WTC11 (cell line): ENCODE measurements around the gene GREB1. TPM values are rescaled to one million over a fixed set of nuclear protein-coding genes. Genes with fewer than 3 reads are reported as not detected.

Source experiments
- ATAC-seq: fragments of 200-7000 bp; cut with Tn5 transposase; 2 replicates; pipeline ENCODE4 v1.10.0; 2021; ENCODE audit warnings: mild to moderate bottlenecking, moderate library complexity
- CTCF ChIA-PET: fragments of 300-600 bp; sonication (Branson Sonifier 250); formaldehyde crosslinking; loops from one replicate; lab custom pipeline; 2021; ENCODE audit warnings: antibody characterized with exemption; lab: Charles Lee
- POLR2A ChIA-PET: fragments of 350-600 bp; sonication (Branson Sonifier 250); formaldehyde crosslinking; loops from one replicate; lab custom pipeline; 2021; ENCODE audit warnings: antibody characterized with exemption; lab: Charles Lee
- DNase-seq: peaks from one replicate; pipeline ENCODE4 v3.0.0; 2021; ENCODE audit warnings: low spot score
- H3K27ac Mint-ChIP-seq: 2 replicates; pipeline ENCODE4 v1.8.0; 2021; ENCODE audit warnings: mixed read lengths
- H3K27me3 Mint-ChIP-seq: 2 replicates; pipeline ENCODE4 v1.8.0; 2021; ENCODE audit warnings: low read depth, mild to moderate bottlenecking, moderate library complexity, mixed read lengths
- H3K36me3 Mint-ChIP-seq: 2 replicates; pipeline ENCODE4 v1.8.0; 2021; ENCODE audit warnings: mixed read lengths
- H3K4me1 Mint-ChIP-seq: 2 replicates; pipeline ENCODE4 v1.8.0; 2022; ENCODE audit warnings: mixed read lengths
- H3K4me3 Mint-ChIP-seq: 2 replicates; pipeline ENCODE4 v1.8.0; 2021; ENCODE audit warnings: mild to moderate bottlenecking, moderate library complexity, mixed read lengths
- H3K9me3 Mint-ChIP-seq: 2 replicates; pipeline ENCODE4 v1.8.0; 2021; ENCODE audit warnings: mixed read lengths
- CBFB ChIP-seq: sonication (generic); formaldehyde crosslinking; IDR thresholded peaks from 2 replicates; pipeline ENCODE4 v1.8.1; 2022; ENCODE audit warnings: mild to moderate bottlenecking, low read depth, missing genetic modification reagents
- ESRRA ChIP-seq: sonication (generic); formaldehyde crosslinking; IDR thresholded peaks from 2 replicates; pipeline ENCODE4 v1.8.1; 2022; ENCODE audit warnings: mild to moderate bottlenecking, missing genetic modification reagents, borderline replicate concordance
- FOXK1 ChIP-seq: sonication (generic); formaldehyde crosslinking; IDR thresholded peaks from 2 replicates; pipeline ENCODE4 v1.8.0; 2022; ENCODE audit warnings: mild to moderate bottlenecking, moderate library complexity, missing genetic modification reagents
- JAZF1 ChIP-seq: fragments of 250-450 bp; sonication (Bioruptor Pico); IDR thresholded peaks from 2 replicates; pipeline ENCODE4 v1.9.0; 2021; ENCODE audit warnings: moderate library complexity, mild to moderate bottlenecking, inconsistent platforms
- MXD4 ChIP-seq: fragments of 250-450 bp; sonication (Bioruptor Pico); IDR thresholded peaks from 2 replicates; pipeline ENCODE4 v1.8.0; 2021; ENCODE audit warnings: mild to moderate bottlenecking, moderate library complexity, borderline replicate concordance
- NFATC4 ChIP-seq: fragments of 250-450 bp; sonication (Bioruptor Pico); IDR thresholded peaks from 2 replicates; pipeline ENCODE4 v1.9.0; 2021; ENCODE audit warnings: mild to moderate bottlenecking
- ZNF138 ChIP-seq: sonication (generic); formaldehyde crosslinking; conservative IDR thresholded peaks from 2 replicates; pipeline ENCODE4 v1.8.1; 2022; ENCODE audit warnings: mild to moderate bottlenecking, moderate library complexity, missing genetic modification reagents
- ZNF317 ChIP-seq: sonication (generic); formaldehyde crosslinking; IDR thresholded peaks from 2 replicates; pipeline ENCODE4 v1.8.1; 2023; ENCODE audit warnings: low read depth, mild to moderate bottlenecking, moderate library complexity, missing genetic modification reagents, borderline replicate concordance
- total RNA-seq: library from RNA; stranded (reverse); gene quantifications from 3 replicates; pipeline ENCODE4 v1.2.3, GENCODE V29; 2021
- TF ChIP-seq, protein P1 (sequence below): sonication (generic); formaldehyde crosslinking; IDR thresholded peaks from 2 replicates; pipeline ENCODE4 v1.8.0; 2022; ENCODE audit warnings: mild to moderate bottlenecking, missing genetic modification reagents
- TF ChIP-seq, protein P2 (sequence below): sonication (generic); formaldehyde crosslinking; IDR thresholded peaks from 2 replicates; pipeline ENCODE4 v1.8.0; 2022; ENCODE audit warnings: mild to moderate bottlenecking, missing genetic modification reagents
- TF ChIP-seq, protein P3 (sequence below): sonication (generic); formaldehyde crosslinking; IDR thresholded peaks from 2 replicates; pipeline ENCODE4 v1.8.1; 2022; ENCODE audit warnings: missing genetic modification reagents, borderline replicate concordance
- TF ChIP-seq, protein P4 (sequence below): fragments of 200-600 bp; IDR thresholded peaks from 2 replicates; pipeline ENCODE4 v1.8.0; 2022; ENCODE audit warnings: antibody characterized with exemption
- TF ChIP-seq, protein P5 (sequence below): sonication (generic); formaldehyde crosslinking; IDR thresholded peaks from 2 replicates; pipeline ENCODE4 v1.8.1; 2022; ENCODE audit warnings: low read depth, mild to moderate bottlenecking, moderate library complexity, missing genetic modification reagents, borderline replicate concordance
- TF ChIP-seq, protein P6 (sequence below): sonication (generic); formaldehyde crosslinking; IDR thresholded peaks from 2 replicates; pipeline ENCODE4 v1.8.0; 2023; ENCODE audit warnings: missing genetic modification reagents

GREB1 gene
- total RNA-seq, 1 experiment from 2014 or later, result 35.7 TPM

DNA sequence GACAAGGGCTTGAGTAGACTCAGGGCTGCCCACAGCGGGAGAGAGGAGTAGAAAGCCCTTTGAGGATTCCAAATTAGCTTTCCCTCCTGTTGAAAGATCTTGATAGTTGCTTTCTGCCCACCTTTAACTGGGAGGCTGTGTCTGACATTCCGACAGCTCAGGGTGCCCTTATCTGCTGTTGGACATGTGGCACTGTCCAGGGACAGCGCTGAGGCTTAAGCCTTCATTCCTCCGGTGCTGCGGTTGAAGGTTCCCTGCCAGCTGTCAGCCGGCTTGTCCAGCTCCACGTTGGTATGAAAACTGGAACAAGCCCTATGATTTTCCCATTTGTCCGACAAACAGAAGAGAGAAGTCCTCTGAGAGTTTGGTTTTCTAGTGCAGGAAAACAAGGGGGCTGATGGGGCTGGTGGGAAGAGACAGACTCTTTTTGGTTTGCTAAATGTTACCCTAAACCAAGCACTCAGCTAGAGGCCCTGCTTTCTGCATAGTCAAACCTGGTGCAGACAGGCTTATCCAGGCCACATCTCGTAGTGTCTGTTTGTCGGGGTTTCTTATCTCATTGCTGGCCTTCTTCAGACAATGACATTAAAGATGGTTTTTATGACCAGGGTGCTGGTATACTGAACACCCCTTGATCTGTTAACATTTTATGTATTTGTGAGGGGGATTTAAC lies 24.5 kb downstream of the GREB1 start:
- H3K4me3 Mint-ChIP-seq, result no peak overlapping the region
- no peak for ATAC-seq
- DNase-seq, result no peak
- no peak overlapping the region for H3K27ac Mint-ChIP-seq
- no peaks in the 10 kb centered on the region for H3K27me3 Mint-ChIP-seq
- TF ChIP-seq JAZF1 (CRISPR knock-in tag), result no peak
- POLR2A ChIA-PET, result no interaction called here
- 0 out of 2 replicates have a peak, but pooled peaks cover 4% of the 10 kb centered on the region for H3K36me3 Mint-ChIP-seq
- CTCF ChIA-PET, result interaction anchor here (0.5 to 3.9 kb wide), 6 partner anchors 11 to 417 kb away, joined by 3 to 35 read pairs (median 4); partner anchors contain the start of gene GREB1
- no peaks in the 10 kb centered on the region for H3K9me3 Mint-ChIP-seq
- peaks cover 57% of the 10 kb centered on the region for H3K4me1 Mint-ChIP-seq

DNA sequence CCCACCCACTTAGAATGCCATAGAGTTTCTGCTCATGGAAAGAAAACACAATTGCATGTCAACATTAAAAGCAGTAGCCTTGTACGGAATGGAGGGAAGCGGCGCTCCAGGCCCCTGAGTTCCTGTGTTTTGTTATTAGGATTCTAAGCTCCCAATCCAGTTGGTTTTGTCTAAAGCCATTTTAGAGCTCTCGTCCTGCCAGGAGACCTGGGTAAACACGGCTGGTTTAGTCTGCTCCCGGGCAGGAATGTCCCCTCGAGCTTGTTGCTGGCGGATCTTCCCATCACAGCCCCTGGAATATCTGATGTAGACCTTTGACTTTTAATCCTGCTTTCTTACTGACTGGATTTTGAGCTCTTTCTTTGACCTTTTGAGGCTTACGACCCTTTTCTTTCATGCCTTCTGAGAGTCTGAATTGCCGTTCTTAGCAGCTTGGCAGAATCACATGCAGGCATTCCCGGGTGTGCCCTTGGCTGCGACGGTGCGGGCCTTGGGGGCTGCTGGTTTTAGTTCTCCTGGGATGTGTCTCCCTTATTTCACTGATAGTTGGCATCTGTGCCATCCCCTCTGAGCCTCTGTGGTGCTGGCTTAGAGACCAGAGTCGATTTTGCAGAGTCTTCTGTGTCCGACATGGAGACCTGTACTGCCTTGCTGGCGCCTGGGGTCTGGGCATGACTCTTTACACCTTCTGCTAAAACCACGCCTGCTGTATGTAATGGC lies 25.4 kb downstream of the GREB1 start:
- Mint-ChIP-seq H3K4me1 (peaks cover 50% of the 10 kb centered on the region), H3K9me3 (no peaks in the 10 kb centered on the region), H3K27me3 (no peaks in the 10 kb centered on the region), H3K36me3 (peaks cover 8% of the 10 kb centered on the region; the same call in 1 of the 2 replicates), H3K4me3 (no peak overlapping the region), H3K27ac (peak overlapping the region; percentile 77; the same call in 1 of the 2 replicates)
- CTCF ChIA-PET, result interaction anchor here (0.5 to 3.9 kb wide), 4 partner anchors 24 to 417 kb away, joined by 3 to 35 read pairs (median 4); no protein-coding TSS in a partner anchor
- POLR2A ChIA-PET, result no interaction called here
- TF ChIP-seq CBFB (CRISPR knock-in tag), result no peak
- TF ChIP-seq JAZF1 (CRISPR knock-in tag), result no peak
- TF ChIP-seq, protein P1, sequence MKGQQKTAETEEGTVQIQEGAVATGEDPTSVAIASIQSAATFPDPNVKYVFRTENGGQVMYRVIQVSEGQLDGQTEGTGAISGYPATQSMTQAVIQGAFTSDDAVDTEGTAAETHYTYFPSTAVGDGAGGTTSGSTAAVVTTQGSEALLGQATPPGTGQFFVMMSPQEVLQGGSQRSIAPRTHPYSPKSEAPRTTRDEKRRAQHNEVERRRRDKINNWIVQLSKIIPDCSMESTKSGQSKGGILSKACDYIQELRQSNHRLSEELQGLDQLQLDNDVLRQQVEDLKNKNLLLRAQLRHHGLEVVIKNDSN (CRISPR knock-in tag), result no peak
- TF ChIP-seq ESRRA (CRISPR knock-in tag), result no peak
- TF ChIP-seq ZNF317 (CRISPR knock-in tag), result no peak
- TF ChIP-seq, protein P2, sequence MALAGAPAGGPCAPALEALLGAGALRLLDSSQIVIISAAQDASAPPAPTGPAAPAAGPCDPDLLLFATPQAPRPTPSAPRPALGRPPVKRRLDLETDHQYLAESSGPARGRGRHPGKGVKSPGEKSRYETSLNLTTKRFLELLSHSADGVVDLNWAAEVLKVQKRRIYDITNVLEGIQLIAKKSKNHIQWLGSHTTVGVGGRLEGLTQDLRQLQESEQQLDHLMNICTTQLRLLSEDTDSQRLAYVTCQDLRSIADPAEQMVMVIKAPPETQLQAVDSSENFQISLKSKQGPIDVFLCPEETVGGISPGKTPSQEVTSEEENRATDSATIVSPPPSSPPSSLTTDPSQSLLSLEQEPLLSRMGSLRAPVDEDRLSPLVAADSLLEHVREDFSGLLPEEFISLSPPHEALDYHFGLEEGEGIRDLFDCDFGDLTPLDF (CRISPR knock-in tag), result no peak
- TF ChIP-seq, protein P3, sequence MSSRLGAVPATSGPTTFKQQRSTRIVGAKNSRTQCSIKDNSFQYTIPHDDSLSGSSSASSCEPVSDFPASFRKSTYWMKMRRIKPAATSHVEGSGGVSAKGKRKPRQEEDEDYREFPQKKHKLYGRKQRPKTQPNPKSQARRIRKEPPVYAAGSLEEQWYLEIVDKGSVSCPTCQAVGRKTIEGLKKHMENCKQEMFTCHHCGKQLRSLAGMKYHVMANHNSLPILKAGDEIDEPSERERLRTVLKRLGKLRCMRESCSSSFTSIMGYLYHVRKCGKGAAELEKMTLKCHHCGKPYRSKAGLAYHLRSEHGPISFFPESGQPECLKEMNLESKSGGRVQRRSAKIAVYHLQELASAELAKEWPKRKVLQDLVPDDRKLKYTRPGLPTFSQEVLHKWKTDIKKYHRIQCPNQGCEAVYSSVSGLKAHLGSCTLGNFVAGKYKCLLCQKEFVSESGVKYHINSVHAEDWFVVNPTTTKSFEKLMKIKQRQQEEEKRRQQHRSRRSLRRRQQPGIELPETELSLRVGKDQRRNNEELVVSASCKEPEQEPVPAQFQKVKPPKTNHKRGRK (CRISPR knock-in tag), result no peak
- TF ChIP-seq ZNF138, result no peak
- TF ChIP-seq FOXK1, result no peak
- no peak for TF ChIP-seq MXD4 (CRISPR knock-in tag)
- ATAC-seq (0 out of 2 replicates have a peak, but pooled peaks have one; percentile 15), DNase-seq (no peak)

DNA sequence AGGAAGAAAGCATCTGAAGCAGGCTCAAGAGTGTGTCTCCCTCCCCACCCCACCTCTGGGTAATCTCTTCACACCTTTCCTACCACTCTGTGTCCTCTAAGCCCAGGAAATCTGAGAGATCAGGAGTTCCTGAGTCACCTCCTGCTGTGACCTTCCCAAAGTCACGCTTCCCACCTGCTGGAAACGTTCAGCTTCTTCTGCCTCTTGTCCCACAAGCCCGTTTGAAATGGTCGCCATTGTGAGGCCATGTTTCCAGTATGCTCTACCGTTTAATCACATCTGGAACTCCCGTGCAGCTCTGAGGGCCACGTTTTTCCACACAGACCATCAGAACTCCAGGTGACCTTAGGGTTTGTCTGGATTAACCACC lies 25.9 kb downstream of the GREB1 start:
- H3K9me3 Mint-ChIP-seq, result no peaks in the 10 kb centered on the region
- no peaks in the 10 kb centered on the region for H3K27me3 Mint-ChIP-seq
- peaks cover 8% of the 10 kb centered on the region; the same call in 1 of the 2 replicates for H3K36me3 Mint-ChIP-seq
- no peak for DNase-seq
- ChIA-PET CTCF (interaction anchor here (1.4 kb wide), 1 partner anchor 82 kb away, joined by 3 read pairs; no protein-coding TSS in a partner anchor), POLR2A (no interaction called here)
- H3K4me1 Mint-ChIP-seq, result peaks cover 47% of the 10 kb centered on the region
- no peak for ATAC-seq
- TF ChIP-seq NFATC4 (CRISPR knock-in tag) (no peak), ESRRA (CRISPR knock-in tag) (no peak)
- TF ChIP-seq, protein P4, sequence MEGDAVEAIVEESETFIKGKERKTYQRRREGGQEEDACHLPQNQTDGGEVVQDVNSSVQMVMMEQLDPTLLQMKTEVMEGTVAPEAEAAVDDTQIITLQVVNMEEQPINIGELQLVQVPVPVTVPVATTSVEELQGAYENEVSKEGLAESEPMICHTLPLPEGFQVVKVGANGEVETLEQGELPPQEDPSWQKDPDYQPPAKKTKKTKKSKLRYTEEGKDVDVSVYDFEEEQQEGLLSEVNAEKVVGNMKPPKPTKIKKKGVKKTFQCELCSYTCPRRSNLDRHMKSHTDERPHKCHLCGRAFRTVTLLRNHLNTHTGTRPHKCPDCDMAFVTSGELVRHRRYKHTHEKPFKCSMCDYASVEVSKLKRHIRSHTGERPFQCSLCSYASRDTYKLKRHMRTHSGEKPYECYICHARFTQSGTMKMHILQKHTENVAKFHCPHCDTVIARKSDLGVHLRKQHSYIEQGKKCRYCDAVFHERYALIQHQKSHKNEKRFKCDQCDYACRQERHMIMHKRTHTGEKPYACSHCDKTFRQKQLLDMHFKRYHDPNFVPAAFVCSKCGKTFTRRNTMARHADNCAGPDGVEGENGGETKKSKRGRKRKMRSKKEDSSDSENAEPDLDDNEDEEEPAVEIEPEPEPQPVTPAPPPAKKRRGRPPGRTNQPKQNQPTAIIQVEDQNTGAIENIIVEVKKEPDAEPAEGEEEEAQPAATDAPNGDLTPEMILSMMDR, result no peak
- TF ChIP-seq, protein P5, sequence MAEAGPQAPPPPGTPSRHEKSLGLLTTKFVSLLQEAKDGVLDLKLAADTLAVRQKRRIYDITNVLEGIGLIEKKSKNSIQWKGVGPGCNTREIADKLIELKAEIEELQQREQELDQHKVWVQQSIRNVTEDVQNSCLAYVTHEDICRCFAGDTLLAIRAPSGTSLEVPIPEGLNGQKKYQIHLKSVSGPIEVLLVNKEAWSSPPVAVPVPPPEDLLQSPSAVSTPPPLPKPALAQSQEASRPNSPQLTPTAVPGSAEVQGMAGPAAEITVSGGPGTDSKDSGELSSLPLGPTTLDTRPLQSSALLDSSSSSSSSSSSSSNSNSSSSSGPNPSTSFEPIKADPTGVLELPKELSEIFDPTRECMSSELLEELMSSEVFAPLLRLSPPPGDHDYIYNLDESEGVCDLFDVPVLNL (CRISPR knock-in tag), result no peak
- TF ChIP-seq, protein P6, sequence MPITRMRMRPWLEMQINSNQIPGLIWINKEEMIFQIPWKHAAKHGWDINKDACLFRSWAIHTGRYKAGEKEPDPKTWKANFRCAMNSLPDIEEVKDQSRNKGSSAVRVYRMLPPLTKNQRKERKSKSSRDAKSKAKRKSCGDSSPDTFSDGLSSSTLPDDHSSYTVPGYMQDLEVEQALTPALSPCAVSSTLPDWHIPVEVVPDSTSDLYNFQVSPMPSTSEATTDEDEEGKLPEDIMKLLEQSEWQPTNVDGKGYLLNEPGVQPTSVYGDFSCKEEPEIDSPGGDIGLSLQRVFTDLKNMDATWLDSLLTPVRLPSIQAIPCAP, result no peak
- no peak overlapping the region for H3K4me3 Mint-ChIP-seq
- H3K27ac Mint-ChIP-seq, result peak overlapping the region; percentile 77; the same call in 1 of the 2 replicates
